AG04450 (cell line): ENCODE data around the gene RGS7. TPM values are rescaled to one million over a fixed set of nuclear protein-coding genes. Genes with fewer than 3 reads are reported as not detected.
"Not testable (repeated sequence)": the region's sequence is repeated elsewhere in the genome, so short reads cannot be mapped to it uniquely, and the experiment has no call there.

Experiments used
- CTCF ChIA-PET: fragments of 300-600, 350-600 bp; formaldehyde crosslinking; extraction: SDS; loops from one replicate; lab custom pipeline; 2022; ENCODE audit warnings: antibody characterized with exemption, inconsistent platforms; lab: Charles Lee
- POLR2A ChIA-PET: fragments of 350-600 bp; formaldehyde crosslinking; extraction: SDS; loops from one replicate; lab custom pipeline; 2021; ENCODE audit warnings: antibody characterized with exemption, inconsistent platforms; lab: Yijun Ruan, JAX
- DNase-seq: peaks from one replicate; pipeline ENCODE4 v3.0.0-alpha.2; 2011; ENCODE audit warnings: low read depth, low spot score
- H3K27ac ChIP-seq: one replicate; pipeline ENCODE4 v1.5.1; 2012; ENCODE audit warnings: low read depth, low read length, control low read depth
- H3K27me3 ChIP-seq: one replicate; pipeline ENCODE4 v1.6.0; 2012; ENCODE audit warnings: low read length; ENCODE audit not compliant: control insufficient read depth, insufficient read depth
- H3K4me3 ChIP-seq: 2 replicates; pipeline ENCODE4 v1.5.1; 2011; ENCODE audit warnings: mild to moderate bottlenecking, low read depth, low read length, control low read depth
- H3K9me3 ChIP-seq: 2 replicates; pipeline ENCODE4 v1.5.1; 2012; ENCODE audit warnings: low read length; ENCODE audit not compliant: control insufficient read depth, insufficient read depth
- CTCF ChIP-seq: IDR thresholded peaks from 2 replicates; pipeline ENCODE4 v1.5.1; 2011; ENCODE audit warnings: low read depth, low read length, control low read depth, inconsistent platforms
- polyA plus RNA-seq: library from polyadenylated mRNA; depleted of rRNA; stranded (reverse); fragments of >200 nt; gene quantifications from 2 replicates; pipeline ENCODE4 v1.2.3, GENCODE V29; 2011; rRNA removed
- small RNA-seq: library from RNA; depleted of rRNA; stranded (forward); fragments of <200 nt; gene quantifications from one replicate; pipeline ENCODE3, GENCODE V24; 2012; ENCODE audit warnings: low read depth; ENCODE audit not compliant: insufficient read length

Gene RGS7
- polyA plus RNA-seq, 1 experiment: 0.29 TPM

GRCh38 chr1:240737766-240738265 lies 619.2 kb downstream of the RGS7 start:
- no peaks in the 10 kb centered on the region for H3K27me3 ChIP-seq
- H3K27ac ChIP-seq: no peak overlapping the region
- TF ChIP-seq CTCF: no peak
- CTCF ChIA-PET: interaction anchor here (0.7 to 2.7 kb wide), 2 partner anchors 209 to 213 kb away, joined by 3 to 18 read pairs; no protein-coding TSS in a partner anchor
- POLR2A ChIA-PET: no interaction called here
- H3K4me3 ChIP-seq: no peak overlapping the region
- DNase-seq: no peak
- no peaks in the 10 kb centered on the region for H3K9me3 ChIP-seq

- Histone ChIP-seq H3K9me3 (no peaks in the 10 kb centered on the region), H3K27ac (no peak overlapping the region), H3K4me3 (no peak overlapping the region), H3K27me3 (no peaks in the 10 kb centered on the region)
- DNase-seq: no peak
- ChIA-PET CTCF (interaction anchor here (2.7 kb wide), 1 partner anchor 209 kb away, joined by 18 read pairs; no protein-coding TSS in a partner anchor), POLR2A (no interaction called here)
- no peak for TF ChIP-seq CTCF
Measured at GRCh38 chr1:240737298-240737697, 619.7 kb downstream of the RGS7 start.

GRCh38 chr1:240734705-240735104 lies 622.3 kb downstream of the RGS7 start:
- DNase-seq, H3K27ac ChIP-seq, H3K4me3 ChIP-seq, POLR2A ChIA-PET, H3K27me3 ChIP-seq, H3K9me3 ChIP-seq: not testable (repeated sequence)
- CTCF ChIA-PET: interaction anchor here (1.2 to 8.4 kb wide), 3 partner anchors 18 to 876 kb away, joined by 4 to 215 read pairs (median 4); no protein-coding TSS in a partner anchor

GRCh38 chr1:240734001-240734400 lies 623.0 kb downstream of the RGS7 start:
- Histone ChIP-seq H3K27ac (no peak overlapping the region), H3K4me3 (no peak overlapping the region), H3K9me3 (peaks cover 5% of the 10 kb centered on the region; the same call in 1 of the 2 replicates), H3K27me3 (no peaks in the 10 kb centered on the region)
- ChIA-PET CTCF (interaction anchor here (0.7 to 8.4 kb wide), 5 partner anchors 17 to 877 kb away, joined by 4 to 215 read pairs (median 4); no protein-coding TSS in a partner anchor), POLR2A (interaction anchor here (0.5 kb wide), 1 partner anchor 766 kb away, joined by 9 read pairs; no protein-coding TSS in a partner anchor)
- DNase-seq: no peak
- no peak for TF ChIP-seq CTCF

GRCh38 chr1:240732390-240732789 lies 624.6 kb downstream of the RGS7 start:
- Histone ChIP-seq H3K9me3 (peaks cover 5% of the 10 kb centered on the region; the same call in 1 of the 2 replicates), H3K27ac (no peak overlapping the region), H3K4me3 (no peak overlapping the region), H3K27me3 (no peaks in the 10 kb centered on the region)
- ChIA-PET POLR2A (no interaction called here), CTCF (interaction anchor here (0.6 to 8.4 kb wide), 44 partner anchors 9 to 900 kb away, joined by 3 to 215 read pairs (median 4); no protein-coding TSS in a partner anchor)
- peak; percentile 75 for TF ChIP-seq CTCF
- DNase-seq: peak; percentile 50

Small RNA genes lying within 50 kb of the gene (small RNA-seq; reads per million reads assigned to genes)
- gene MIR3123: not detected

Other genes starting within 250 kb of the RGS7 start
- gene FH, start 162.6 kb upstream of the RGS7 start, polyA plus RNA-seq: 80.6 and 104 TPM in 2 replicates
- gene KMO, start 175.2 kb upstream of the RGS7 start, polyA plus RNA-seq: 0.04 and 0.07 TPM in 2 replicates